Calu3 (cell line): Measurements from ENCODE around the gene RBP3. TPM values are rescaled to one million over a fixed set of nuclear protein-coding genes. Genes with fewer than 3 reads are reported as not detected.

Experiments used
- BruUV-seq: library from RNA; stranded (reverse); fragments of 400-500 nt; replicated peaks from 2 replicates; lab custom pipeline; 2021; lab: Mats Ljungman, UMichigan
- CTCF ChIA-PET: fragments of 300-600 bp; sonication (Branson Sonifier 250); formaldehyde crosslinking; loops from one replicate; lab custom pipeline; 2022; ENCODE audit warnings: antibody characterized with exemption; lab: Charles Lee
- DNase-seq: peaks from one replicate; pipeline ENCODE4 v3.0.0; 2022
- H3K27ac Mint-ChIP-seq: one replicate; pipeline ENCODE4 v1.8.0; 2022; ENCODE audit warnings: mixed read lengths; ENCODE audit not compliant: unreplicated experiment
- H3K27me3 Mint-ChIP-seq: one replicate; pipeline ENCODE4 v1.8.0; 2022; ENCODE audit warnings: mixed read lengths; ENCODE audit not compliant: unreplicated experiment
- H3K36me3 Mint-ChIP-seq: one replicate; pipeline ENCODE4 v1.8.0; 2022; ENCODE audit warnings: mild to moderate bottlenecking, moderate library complexity, mixed read lengths; ENCODE audit not compliant: insufficient read depth, unreplicated experiment
- H3K4me1 Mint-ChIP-seq: one replicate; pipeline ENCODE4 v1.8.0; 2022; ENCODE audit warnings: mild to moderate bottlenecking, low read depth, mixed read lengths; ENCODE audit not compliant: unreplicated experiment
- H3K4me3 Mint-ChIP-seq: one replicate; pipeline ENCODE4 v1.8.0; 2022; ENCODE audit warnings: mild to moderate bottlenecking, low read depth, moderate library complexity, mixed read lengths; ENCODE audit not compliant: unreplicated experiment
- H3K9me3 Mint-ChIP-seq: one replicate; pipeline ENCODE4 v1.8.0; 2022; ENCODE audit warnings: low read depth, mixed read lengths; ENCODE audit not compliant: unreplicated experiment
- CTCF ChIP-seq: fragments of 200-600 bp; IDR thresholded peaks from one replicate; pipeline ENCODE4 v1.8.0; 2022; ENCODE audit warnings: antibody characterized with exemption; ENCODE audit not compliant: unreplicated experiment
- intact Hi-C: fragments of 100-400 bp; cut with micrococcal nuclease; formaldehyde crosslinking; loops from one replicate; pipeline ENCODE4 v1.10.0; 2022; ENCODE audit not compliant: unreplicated experiment
- total RNA-seq: library from RNA; stranded (reverse); gene quantifications from 2 replicates; pipeline ENCODE4 v1.2.3, GENCODE V29; 2022

RBP3 gene
- total RNA-seq, 1 experiment from 2014 or later: not detected

DNA sequence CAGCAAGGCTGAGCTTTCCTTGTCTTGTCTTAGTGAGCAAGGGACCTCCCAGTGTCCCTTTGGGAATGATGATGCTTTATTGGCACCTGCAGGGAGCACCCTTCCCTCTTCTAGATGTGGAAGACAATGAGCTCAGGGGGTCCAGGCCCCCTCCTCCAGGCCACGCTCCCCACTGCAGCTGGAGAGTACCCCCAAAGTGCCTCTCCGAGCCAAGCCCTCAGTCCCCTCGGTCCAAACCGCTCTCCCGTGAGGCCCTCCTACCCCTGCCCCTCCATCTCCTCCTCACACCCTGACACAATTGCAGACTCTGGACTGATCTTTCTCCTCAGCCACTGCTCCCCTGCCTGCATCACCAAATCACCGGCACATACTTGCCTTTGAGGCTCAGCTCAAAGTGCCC, 16.7 kb downstream of the RBP3 start:
- no peak overlapping the region for H3K4me3 Mint-ChIP-seq
- intact Hi-C loops: no loop called here
- no TSS peak for BruUV-seq
- no peaks in the 10 kb centered on the region for H3K27me3 Mint-ChIP-seq
- H3K36me3 Mint-ChIP-seq: no peaks in the 10 kb centered on the region
- no peak for DNase-seq
- no peak for TF ChIP-seq CTCF
- no peak overlapping the region for H3K27ac Mint-ChIP-seq
- CTCF ChIA-PET: no interaction called here
- peaks cover 14% of the 10 kb centered on the region for H3K4me1 Mint-ChIP-seq
- H3K9me3 Mint-ChIP-seq: no peaks in the 10 kb centered on the region

- CTCF ChIA-PET: no interaction called here
- Mint-ChIP-seq H3K4me3 (no peak overlapping the region), H3K9me3 (no peaks in the 10 kb centered on the region), H3K27ac (no peak overlapping the region), H3K4me1 (peaks cover 14% of the 10 kb centered on the region), H3K36me3 (no peaks in the 10 kb centered on the region), H3K27me3 (no peaks in the 10 kb centered on the region)
- DNase-seq: no peak
- intact Hi-C loops: no loop called here
- no TSS peak for BruUV-seq
- no peak for TF ChIP-seq CTCF
Observed at GRCh38 chr10:47365431-47366180, 17.4 kb downstream of the RBP3 start.

GRCh38 chr10:47366181-47366631, 18.0 kb downstream of the RBP3 start:
- no peaks in the 10 kb centered on the region for H3K36me3 Mint-ChIP-seq
- no peaks in the 10 kb centered on the region for H3K27me3 Mint-ChIP-seq
- no peak overlapping the region for H3K4me3 Mint-ChIP-seq
- no peak for TF ChIP-seq CTCF
- intact Hi-C loops: no loop called here
- CTCF ChIA-PET: no interaction called here
- no peaks in the 10 kb centered on the region for H3K9me3 Mint-ChIP-seq
- no peak for DNase-seq
- H3K4me1 Mint-ChIP-seq: peaks cover 14% of the 10 kb centered on the region
- no peak overlapping the region for H3K27ac Mint-ChIP-seq
- BruUV-seq: no TSS peak

DNA sequence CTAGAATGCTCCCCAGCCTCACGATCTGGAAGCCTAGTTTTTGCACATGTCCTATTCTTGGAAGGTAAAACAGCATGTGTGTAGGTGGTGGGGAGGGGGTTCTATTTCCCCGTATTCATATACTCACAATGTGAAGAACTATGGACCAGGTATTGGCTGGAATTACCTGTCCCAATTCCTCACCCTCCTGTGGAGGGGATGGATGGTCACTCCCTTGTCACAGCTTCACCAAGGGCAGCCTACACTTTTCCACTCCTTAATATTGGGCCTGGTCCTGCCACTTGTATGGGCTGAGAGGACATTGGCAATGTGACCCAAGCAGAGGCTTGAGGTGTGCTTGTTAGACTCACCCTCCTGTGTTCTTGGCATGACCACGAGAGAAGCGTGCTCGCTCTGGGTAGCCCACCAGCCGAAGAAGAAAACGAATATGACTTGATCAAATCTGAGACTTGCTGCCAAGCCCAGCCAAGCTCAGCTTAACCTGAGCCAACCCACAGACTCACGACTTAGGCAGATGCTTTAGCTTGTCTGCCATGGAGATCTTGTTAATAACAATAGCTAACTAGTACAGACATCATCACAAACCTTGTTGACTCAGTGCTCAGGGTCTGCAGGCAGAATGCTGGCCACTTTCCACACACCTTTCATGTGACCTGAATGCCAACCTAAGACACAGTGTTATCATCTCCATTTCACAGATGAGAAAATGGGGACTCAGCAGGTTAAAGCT, 18.7 kb downstream of the RBP3 start:
- intact Hi-C loops: no loop called here
- no peak overlapping the region for H3K4me3 Mint-ChIP-seq
- H3K27ac Mint-ChIP-seq: no peak overlapping the region
- no peak for DNase-seq
- BruUV-seq: no TSS peak
- no peaks in the 10 kb centered on the region for H3K36me3 Mint-ChIP-seq
- H3K4me1 Mint-ChIP-seq: peaks cover 12% of the 10 kb centered on the region
- H3K27me3 Mint-ChIP-seq: no peaks in the 10 kb centered on the region
- no peaks in the 10 kb centered on the region for H3K9me3 Mint-ChIP-seq
- CTCF ChIA-PET: no interaction called here
- TF ChIP-seq CTCF: no peak
